Measurements from ENCODE around the gene HYLS1.
"Not testable (repeated sequence)": the region's sequence is repeated elsewhere in the genome, so short reads cannot be mapped to it uniquely, and the experiment has no call there.

HYLS1 gene

DNA sequence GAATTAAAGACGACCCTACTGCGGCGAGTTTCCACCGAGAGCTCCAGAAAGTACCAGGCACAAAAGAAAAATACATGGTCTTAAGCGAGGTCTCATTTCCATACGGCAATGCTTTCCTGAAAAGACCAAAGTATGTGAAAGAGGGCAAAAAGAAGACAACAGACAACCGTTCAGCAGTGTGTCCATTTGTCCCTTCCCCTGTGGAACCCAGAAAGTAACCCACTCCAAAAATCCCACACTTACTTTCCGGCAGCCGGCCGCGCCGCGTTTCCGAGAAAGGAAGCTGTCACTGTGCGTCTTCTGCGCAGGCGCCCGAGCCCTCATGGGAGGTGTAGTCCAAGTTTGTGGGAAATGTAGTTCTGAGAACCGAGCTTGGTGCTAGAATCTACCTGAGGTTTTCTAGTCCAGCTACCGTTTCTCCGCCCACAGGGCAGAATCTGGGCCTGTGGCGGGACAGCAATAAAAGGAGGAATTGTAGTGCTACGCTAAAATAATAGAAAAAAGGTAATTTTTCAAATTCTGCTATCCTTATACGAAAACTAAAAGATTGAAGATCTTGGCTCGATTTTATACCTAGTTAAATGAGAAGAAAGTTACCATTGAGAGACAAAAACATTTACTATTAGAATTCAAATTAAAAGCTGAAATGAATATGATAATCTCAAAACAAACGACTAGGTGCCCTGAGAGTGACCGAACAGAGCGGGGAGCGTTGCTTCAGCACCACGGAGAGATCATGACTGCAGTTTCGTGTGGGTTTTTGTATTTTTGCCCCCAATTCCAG is 15.7 kb downstream of the HYLS1 start, which contains the start of gene PUS3:
Gene PUS3, minus strand, starts transcription at position 280 of the 784 bp plus-strand sequence. CDS start 6,922 bp downstream, outside the sequence.
- in situ Hi-C loops (cut with MboI; ENCODE audit: low sequenced_read_pairs): no loop called here

DNA sequence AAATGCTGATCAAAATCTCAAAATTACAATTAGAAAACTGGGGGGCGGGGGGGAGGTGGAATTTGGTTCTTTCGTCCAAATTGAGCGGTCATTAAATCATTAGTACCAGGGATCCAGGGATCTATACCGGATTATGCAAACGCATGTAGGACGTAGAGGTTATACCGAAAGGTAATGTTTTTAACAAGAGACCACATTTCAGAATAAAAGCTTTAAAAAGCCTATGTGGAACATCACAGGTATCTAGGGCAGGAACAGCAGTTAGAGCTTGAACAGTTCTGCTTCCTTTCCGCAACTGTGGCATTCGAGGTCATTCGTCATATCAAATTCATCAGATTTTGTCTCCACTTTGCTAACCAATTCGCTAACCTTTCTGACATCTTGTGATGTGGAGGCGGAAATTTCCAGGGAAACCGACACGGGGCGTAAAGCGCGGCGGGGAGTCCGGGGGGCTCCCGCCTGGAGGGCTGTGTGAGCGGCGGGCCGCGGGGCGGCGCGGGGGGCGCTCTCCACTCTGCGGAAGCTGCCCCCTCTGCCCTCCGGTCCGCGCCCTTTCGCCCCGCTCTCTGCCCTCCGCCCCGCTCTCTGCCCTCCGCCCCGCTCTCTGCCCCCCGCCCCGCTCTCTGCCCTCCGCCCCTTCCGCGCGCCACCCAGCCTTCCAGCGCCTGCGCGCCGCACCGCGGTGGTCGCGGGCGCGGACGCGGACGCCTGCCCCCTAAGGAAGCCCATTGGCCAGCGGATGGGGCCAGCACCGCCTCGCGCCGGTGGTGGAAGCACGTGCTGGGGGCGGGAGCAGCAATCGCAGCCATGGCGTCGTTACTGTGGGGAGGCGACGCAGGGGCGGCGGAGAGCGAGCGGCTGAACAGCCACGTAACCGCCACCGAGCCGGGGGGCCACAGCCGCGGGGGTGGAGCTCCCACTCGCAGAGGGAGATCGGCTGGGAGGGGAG is 16.5 kb downstream of the HYLS1 start, which contains the start of gene DDX25:
Gene DDX25, plus strand, starts transcription at position 798 of the 949 bp plus-strand sequence. Its CDS starts 10 bp downstream, at position 808.
- in situ Hi-C loops (cut with MboI; ENCODE audit: low sequenced_read_pairs): no loop called here

DNA sequence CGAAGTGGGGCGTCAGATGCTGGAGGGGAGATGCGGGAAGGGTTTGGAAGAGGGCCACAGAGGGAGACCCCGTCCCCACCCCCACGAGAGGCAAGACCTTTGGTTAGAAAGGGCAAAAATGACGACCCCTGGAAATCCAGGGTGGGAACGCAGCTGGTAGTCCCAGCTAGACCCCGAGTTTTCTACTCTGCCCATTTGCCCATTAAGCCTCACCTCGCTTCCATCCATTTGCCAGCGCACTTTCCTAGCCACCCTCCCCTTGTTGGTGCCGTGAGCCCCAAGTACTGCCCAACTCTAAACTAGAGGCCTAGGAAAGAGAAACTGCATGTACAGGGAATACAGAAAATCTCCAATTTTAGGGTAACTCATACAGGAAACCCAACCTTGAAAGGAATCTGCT is 17.2 kb downstream of the HYLS1 start:
- in situ Hi-C loops (cut with MboI; ENCODE audit: low sequenced_read_pairs): no loop called here

DNA sequence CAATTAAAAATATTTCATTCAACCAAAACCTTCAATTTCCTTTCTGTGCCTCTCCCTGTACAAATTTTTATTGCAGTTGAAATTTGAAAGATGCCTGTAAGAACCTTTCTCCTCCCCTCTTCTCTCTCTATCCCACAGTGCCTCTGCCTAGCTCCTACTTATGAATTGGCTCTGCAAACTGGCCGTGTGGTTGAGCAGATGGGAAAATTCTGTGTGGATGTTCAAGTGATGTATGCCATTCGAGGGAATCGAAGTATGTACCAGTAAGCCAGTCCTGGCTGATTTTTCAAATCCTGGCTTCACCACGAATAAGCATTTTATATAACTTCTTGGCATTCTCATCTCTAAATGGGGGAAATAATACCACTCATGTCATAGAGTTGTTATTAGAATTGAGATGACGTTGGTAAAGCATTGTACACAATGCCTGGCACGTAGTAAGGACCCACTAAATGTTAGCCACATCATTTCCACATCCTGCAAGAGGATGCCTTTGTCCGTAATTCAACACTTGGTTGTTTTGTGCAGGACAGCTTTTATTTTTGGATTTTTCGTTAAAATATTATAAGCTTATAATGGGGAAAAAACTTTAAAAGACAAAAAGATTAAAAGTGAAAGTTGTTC is 22.9 kb downstream of the HYLS1 start:
- in situ Hi-C loops (cut with MboI; ENCODE audit: low sequenced_read_pairs): no loop called here

DNA sequence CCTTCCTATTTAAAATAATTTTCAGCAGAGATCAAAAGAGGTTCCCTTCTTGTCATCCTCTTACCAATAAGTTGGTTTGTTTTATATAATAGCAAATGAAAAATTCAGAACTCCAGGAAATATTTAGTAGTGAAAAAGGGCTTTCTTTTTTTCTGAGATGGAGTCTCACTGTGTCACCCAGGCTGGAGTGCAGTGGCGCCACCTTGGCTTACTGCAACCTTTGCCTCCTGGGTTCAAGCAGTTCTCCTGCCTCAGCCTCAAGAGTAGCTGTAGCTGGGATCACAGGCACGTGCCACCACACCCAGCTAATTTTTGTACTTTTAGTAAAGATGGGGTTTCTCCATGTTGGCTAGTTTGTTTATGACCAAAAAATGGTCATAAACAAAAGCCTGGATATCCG is 27.1 kb downstream of the HYLS1 start:
- in situ Hi-C loops (cut with MboI; ENCODE audit: low sequenced_read_pairs): not testable (repeated sequence)

DNA sequence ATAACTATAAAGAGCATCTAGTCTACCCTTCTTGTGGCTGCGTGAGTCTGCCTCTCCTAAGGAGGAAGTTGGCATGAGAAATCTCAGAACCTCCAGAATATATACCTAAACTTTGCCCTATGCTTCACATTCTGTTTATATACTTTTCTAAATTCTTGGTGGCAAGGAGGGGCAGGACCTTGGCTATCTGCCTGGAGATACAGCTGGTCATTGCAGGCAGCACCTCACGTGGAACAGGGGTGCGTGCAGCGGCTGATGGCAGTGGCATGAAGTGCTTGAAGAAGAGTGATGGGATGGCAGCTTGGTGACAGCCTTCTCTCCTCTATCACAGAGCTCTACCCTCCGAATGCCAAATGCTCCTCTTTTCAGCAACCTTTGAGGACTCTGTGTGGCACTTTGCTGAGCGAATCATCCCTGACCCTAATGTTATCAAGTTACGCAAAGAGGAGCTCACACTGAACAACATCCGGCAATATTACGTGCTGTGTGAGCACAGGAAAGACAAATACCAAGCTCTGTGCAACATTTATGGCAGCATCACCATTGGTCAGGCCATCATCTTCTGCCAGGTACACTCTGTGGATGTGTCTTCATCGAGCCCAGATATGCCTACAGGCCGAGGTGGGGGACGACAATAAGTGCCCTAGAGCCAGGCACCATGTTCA is 29.3 kb downstream of the HYLS1 start:
- in situ Hi-C loops (cut with MboI; ENCODE audit: low sequenced_read_pairs): no loop called here

DNA sequence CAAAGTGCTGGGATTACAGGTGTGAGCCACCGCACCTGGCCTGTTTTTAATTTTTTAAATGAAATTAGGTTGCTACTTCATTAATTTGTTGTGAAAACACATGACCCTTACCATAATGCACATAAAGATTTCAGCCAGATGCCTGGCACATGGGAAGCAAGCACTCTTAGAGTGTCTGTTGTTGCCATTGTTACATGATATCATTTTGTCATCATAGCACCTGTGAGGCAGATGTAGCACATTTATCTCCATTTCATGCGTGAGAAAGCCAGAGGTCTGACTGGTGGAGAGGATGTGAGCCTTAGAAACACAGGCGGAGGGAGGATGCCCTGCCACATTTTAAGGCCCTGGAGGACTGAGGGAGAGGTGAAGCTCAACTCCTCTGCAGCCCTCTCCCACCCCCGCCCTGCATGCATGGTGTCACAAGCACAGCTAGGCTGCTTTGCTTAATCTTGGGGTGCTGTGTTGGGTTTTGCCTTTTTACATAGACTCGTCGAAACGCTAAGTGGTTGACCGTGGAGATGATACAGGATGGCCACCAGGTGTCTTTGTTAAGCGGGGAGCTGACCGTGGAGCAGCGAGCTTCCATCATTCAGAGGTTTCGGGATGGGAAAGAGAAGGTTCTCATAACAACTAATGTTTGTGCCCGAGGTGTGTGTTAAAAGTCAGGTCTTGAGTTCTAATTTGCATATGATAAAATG is 30.8 kb downstream of the HYLS1 start:
- in situ Hi-C loops (cut with MboI; ENCODE audit: low sequenced_read_pairs): no loop called here

DNA sequence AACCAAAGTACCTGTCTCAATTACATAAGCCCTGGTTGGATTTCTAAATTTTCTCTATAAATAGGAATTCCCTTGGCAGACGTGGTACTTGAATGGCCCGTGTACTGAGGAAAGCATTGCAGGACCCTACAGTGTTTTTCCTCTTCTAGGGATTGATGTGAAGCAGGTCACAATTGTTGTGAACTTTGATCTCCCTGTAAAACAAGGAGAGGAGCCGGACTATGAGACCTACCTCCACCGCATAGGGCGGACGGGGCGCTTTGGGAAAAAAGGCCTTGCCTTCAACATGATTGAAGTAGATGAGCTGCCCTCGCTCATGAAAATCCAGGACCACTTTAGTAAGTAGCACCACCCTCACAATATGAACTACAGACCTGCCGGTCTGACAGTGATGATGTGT is 33.6 kb downstream of the HYLS1 start:
- in situ Hi-C loops (cut with MboI; ENCODE audit: low sequenced_read_pairs): loop anchor here (10.0 kb wide), 1 partner anchor 274 kb away; no protein-coding TSS in a partner anchor

DNA sequence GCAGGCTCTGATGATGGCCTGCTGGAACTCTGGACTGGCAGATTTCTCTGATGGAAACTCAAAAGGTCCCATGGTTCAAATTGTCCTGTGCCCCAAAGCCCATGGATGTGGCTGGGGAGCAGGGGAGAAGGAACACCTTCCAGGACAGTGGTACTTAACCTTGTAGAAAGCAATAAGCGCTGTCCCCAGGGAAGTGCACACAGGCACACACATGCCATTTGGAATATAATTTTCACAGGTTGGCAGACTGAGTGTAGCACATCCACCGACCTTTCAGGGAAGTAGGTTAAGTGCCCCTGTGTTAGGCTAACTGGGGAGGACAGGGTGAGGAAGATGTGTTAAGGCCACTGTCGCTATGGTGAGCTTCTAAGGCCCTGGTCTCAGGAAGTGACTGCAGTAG is 34.7 kb downstream of the HYLS1 start:
- in situ Hi-C loops (cut with MboI; ENCODE audit: low sequenced_read_pairs): loop anchor here (10.0 kb wide), 1 partner anchor 273 kb away; no protein-coding TSS in a partner anchor

DNA sequence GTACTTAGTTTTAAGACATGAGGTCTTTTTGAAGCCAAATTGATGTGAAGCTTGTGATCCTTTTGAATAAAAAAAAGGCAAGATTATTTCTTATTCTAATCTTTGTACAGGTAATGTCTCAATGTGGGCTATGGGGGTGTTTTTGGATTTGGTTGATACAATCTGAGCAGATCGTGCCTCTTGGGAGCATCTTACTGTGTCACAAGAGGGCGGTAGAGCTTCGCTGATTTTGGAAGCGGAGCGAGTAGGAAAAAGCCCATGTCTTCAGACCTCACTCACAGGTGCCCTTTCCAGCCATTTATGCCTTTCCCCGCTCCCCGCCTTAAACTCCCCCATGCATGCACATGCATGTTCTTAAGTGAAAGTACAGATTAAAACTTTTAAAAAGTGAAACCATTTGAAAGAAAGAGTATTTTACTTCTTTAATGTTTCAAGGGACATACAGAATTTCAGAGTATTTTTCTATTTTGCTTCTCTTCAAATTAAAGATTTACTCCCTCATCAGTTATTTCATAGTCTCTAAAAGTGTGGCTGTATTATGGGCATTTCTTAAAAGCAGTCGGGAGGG is 35.6 kb downstream of the HYLS1 start:
- in situ Hi-C loops (cut with MboI; ENCODE audit: low sequenced_read_pairs): loop anchor here (10.0 kb wide), 1 partner anchor 272 kb away; no protein-coding TSS in a partner anchor

DNA sequence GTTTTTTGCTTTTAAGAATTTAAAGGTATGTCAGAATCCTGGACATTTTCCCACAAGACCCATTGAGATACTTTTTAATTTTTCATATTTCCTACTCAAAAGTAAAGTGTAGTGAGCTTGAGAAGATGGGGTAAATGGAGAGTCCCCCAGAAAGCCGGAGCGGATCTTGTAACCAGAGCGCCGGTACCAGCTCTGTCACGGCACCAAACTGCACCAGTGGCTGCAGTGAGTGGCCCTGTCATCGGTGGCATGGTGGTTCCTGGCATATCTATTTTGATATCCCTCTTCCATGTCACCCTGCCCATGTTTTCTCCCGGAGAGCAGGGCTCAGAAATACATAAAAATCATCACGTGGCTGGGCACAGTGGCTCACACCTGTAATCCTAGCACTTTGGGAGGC is 36.2 kb downstream of the HYLS1 start:
- in situ Hi-C loops (cut with MboI; ENCODE audit: low sequenced_read_pairs): loop anchor here (10.0 kb wide), 1 partner anchor 271 kb away; no protein-coding TSS in a partner anchor

DNA sequence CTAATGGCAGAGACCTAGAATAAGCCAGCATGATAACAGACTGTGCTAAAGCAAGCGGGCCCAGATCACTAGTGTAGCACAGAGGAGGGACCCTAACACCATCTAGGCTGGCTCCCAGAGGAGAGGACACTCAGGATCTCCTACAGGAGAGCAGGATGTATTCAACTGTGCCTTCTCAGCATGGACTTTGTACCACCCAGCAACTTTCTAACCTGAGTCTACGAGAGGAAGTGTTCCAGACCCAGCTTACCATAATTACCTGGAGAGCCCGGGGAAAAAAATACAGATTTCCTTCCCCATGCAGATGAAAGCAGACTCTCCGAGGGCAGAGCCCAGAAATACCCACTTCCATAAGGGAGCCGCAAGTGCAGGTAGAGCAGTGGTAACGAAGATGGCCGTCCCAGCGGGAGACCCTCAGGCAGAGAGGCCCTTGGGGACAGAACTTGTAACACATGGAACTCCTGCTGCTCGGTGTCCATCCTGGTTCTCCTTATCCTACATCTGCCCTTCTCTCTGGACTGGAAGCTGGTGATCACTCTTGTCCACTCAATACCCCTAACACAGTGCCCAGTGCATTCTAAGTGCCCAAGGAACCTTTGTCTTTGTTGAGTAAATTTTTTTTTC is 37.0 kb downstream of the HYLS1 start:
- in situ Hi-C loops (cut with MboI; ENCODE audit: low sequenced_read_pairs): loop anchor here (10.0 kb wide), 1 partner anchor 270 kb away; no protein-coding TSS in a partner anchor

DNA sequence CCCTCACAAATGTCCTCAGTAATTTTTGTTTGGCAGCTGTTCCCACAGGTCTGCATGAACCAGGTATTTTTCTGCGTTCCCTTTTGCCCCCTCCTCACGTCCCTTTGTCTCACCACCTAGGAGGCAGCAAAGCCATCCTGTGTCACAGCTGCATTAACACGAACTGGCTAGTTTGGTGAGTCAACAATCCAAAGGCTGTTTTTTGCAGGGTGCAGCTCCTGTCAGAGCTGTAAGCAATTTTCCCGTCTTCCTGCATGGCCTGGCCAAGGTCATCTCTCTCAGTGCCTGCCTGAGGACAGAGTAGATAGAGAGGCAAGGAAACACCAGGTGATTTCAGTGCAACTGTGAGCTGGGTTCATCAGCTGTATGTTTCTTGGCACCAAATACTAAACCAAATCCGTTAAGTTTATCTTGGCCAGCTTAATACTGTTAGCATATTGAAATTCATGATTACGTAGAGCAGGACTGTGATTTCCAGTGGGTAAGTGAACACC is 37.8 kb downstream of the HYLS1 start:
- in situ Hi-C loops (cut with MboI; ENCODE audit: low sequenced_read_pairs): loop anchor here (10.0 kb wide), 1 partner anchor 270 kb away; no protein-coding TSS in a partner anchor

DNA sequence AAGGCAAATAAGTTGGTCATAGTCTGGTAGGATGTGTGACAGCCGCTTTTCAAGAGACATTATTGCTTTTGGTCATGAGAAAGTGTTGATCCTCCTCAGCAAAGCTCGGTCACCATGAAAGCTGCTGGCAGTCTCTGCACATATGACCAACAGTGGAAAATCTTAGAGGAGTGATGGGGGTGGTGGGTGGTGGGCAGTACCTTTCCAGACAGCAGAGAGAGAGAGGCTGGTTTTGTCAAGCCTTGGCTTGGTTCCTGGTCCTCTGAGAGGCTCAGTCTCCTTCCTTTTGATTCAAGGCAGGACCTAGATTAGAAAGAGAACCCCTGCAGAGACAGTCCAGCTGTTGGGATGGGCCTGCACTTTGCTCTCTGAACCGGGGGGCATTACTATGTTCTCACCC is 38.3 kb downstream of the HYLS1 start:
- in situ Hi-C loops (cut with MboI; ENCODE audit: low sequenced_read_pairs): loop anchor here (10.0 kb wide), 1 partner anchor 269 kb away; no protein-coding TSS in a partner anchor

DNA sequence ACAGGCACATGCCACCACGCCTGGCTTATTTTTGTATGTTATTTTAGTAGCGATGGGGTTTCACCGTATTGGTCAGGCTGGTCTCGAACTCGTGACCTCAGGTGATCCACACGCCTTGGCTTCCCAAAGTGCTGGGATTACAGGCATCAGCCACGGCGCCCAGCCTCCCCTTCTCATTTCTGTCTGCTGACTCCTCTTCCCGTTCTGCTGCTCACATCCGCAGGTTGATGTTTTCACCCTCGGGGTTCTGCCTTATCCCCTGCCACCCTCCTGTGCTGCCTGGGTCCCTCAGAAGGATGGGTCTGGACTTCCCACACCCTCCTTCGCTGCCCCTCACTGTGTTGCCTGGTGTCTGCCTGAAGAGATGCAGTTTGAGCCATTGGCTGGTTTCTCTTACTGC is 39.2 kb downstream of the HYLS1 start:
- in situ Hi-C loops (cut with MboI; ENCODE audit: low sequenced_read_pairs): loop anchor here (10.0 kb wide), 1 partner anchor 268 kb away; no protein-coding TSS in a partner anchor

DNA sequence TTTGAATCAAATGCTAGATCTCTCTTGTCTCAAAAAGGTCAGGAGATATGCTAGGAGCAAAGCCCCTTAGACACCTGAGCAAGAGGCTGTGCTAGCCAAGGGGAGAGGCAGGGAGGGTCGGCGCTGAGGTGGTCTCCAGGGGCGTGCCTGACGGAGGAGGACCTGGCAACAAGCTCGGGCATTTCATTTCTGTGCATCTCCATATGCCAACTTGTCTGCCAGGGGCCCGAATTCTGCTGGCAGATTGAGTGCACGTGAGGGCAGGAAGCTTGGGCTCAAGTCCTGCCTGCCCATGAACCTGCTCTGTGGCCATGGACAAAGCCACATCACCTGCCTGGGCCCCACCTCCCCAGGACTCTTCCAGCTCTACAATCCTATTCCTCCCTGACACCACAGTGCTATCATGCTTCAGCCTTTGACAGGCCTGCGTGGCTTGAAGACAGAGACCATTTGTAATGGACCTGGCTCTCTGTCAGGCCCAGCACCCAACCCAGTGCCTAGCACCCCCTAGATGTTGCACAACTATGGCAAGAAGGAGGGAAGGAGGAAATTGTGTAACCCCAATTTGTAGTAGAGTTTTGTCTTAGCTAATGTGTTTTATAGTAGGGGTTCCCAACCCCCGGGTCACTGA is 42.1 kb downstream of the HYLS1 start:
- in situ Hi-C loops (cut with MboI; ENCODE audit: low sequenced_read_pairs): loop anchor here (10.0 kb wide), 1 partner anchor 265 kb away; no protein-coding TSS in a partner anchor

DNA sequence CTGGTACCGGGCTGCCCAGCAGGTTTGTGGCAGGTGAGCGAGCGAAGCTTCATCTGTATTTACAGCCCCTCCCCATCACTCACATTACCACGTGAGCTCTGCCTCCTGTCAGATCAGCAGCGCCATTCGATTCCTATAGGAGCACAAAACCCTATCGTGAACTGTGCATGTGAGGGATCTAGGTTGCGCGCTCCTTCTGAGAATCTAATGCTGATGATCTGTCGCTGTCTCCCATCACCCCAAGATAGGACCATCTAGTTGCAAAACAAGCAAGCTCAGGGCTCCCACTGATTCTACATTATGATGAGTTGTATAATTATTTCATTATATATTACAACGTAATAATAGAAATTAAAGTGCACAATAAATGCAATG is 42.6 kb downstream of the HYLS1 start:
- in situ Hi-C loops (cut with MboI; ENCODE audit: low sequenced_read_pairs): no loop called here

DNA sequence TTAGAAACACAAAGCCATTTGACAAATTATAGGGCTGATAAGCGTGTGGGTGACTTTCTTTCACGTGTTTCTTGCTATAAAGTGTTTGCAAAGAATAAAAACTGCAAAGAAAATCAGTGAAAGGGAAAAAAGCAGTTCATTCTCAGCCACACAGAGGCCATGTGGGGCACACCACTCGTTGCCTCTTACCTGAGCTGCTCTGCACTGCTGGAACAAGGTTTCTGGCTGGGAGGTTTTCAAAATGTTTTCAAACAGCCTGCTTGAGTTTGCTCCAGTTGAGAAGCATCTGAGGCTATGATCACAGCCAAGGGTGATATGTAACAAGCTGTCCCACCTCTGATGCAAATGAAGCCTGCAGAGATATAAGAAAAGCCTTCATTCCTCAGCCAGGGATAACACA is 43.6 kb downstream of the HYLS1 start:
- in situ Hi-C loops (cut with MboI; ENCODE audit: low sequenced_read_pairs): no loop called here

Measured in HL-60/S4 (cell line).